OCI-LY1 (cell line): ENCODE measurements around the gene KHDC4.

Experiments
- H2AFZ ChIP-seq: fragments of 200-600 bp; sonication (generic), shearing (Covaris generic); 2 replicates; pipeline ENCODE4 v1.6.0; 2014; ENCODE audit warnings: antibody characterized with exemption, mild to moderate bottlenecking, low read length
- H3F3A ChIP-seq: fragments of 200-600 bp; sonication (generic), shearing (Covaris generic); 2 replicates; pipeline ENCODE4 v1.6.0; 2014; ENCODE audit warnings: mild to moderate bottlenecking, antibody characterized with exemption, low read length, moderate library complexity; ENCODE audit not compliant: insufficient read depth
- H3K27ac ChIP-seq: fragments of 200-600 bp; sonication (generic); 2 replicates; pipeline ENCODE4 v1.5.1; 2014; ENCODE audit warnings: low read length, mixed run types, mild to moderate bottlenecking, low read depth; ENCODE audit not compliant: poor library complexity, severe bottlenecking
- H3K27me3 ChIP-seq: fragments of 200-600 bp; sonication (generic); 2 replicates; pipeline ENCODE4 v1.6.0; 2014; ENCODE audit warnings: antibody characterized with exemption, mild to moderate bottlenecking, low read length, moderate library complexity; ENCODE audit not compliant: insufficient read depth
- H3K36me3 ChIP-seq: fragments of 200-600 bp; sonication (generic); 2 replicates; pipeline ENCODE4 v1.6.1; 2014; ENCODE audit warnings: mild to moderate bottlenecking, antibody characterized with exemption, low read length, moderate library complexity, mixed read lengths; ENCODE audit not compliant: insufficient read depth
- H3K4me1 ChIP-seq: fragments of 200-600 bp; sonication (generic); 2 replicates; pipeline ENCODE4 v1.5.1; 2014; ENCODE audit warnings: mild to moderate bottlenecking, low read length, moderate library complexity; ENCODE audit not compliant: insufficient read depth, severe bottlenecking
- H3K4me2 ChIP-seq: fragments of 200-600 bp; sonication (generic), shearing (Covaris generic); 2 replicates; pipeline ENCODE4 v1.6.1; 2014; ENCODE audit warnings: low read length
- H3K4me3 ChIP-seq: fragments of 200-600 bp; sonication (generic); 2 replicates; pipeline ENCODE4 v1.5.1; 2014; ENCODE audit warnings: low read length, low read depth, mild to moderate bottlenecking, mixed read lengths; ENCODE audit not compliant: poor library complexity, severe bottlenecking
- H3K79me2 ChIP-seq: fragments of 200-600 bp; shearing (Covaris generic); 2 replicates; pipeline ENCODE4 v1.6.1; 2016; ENCODE audit warnings: mixed run types, low read length, mixed read lengths; ENCODE audit not compliant: insufficient read depth
- H3K9ac ChIP-seq: fragments of 200-600 bp; sonication (generic), shearing (Covaris generic); 2 replicates; pipeline ENCODE4 v1.6.1; 2014; ENCODE audit warnings: mild to moderate bottlenecking, low read length, mixed read lengths
- H3K9me2 ChIP-seq: fragments of 200-600 bp; sonication (generic), shearing (Covaris generic); 2 replicates; pipeline ENCODE4 v1.6.1; 2014; ENCODE audit warnings: low read depth, mild to moderate bottlenecking, low read length, mixed read lengths
- H3K9me3 ChIP-seq: fragments of 200-600 bp; shearing (Covaris generic); 2 replicates; pipeline ENCODE4 v1.6.1; 2014; ENCODE audit warnings: low read length, mixed read lengths
- H4K20me1 ChIP-seq: fragments of 200-600 bp; sonication (generic), shearing (Covaris generic); 2 replicates; pipeline ENCODE4 v1.6.0; 2016; ENCODE audit warnings: mild to moderate bottlenecking, low read length; ENCODE audit not compliant: insufficient read depth
- CTCF ChIP-seq: fragments of 200-600 bp; sonication (generic), shearing (Covaris generic); IDR thresholded peaks from 2 replicates; pipeline ENCODE4 v1.5.1; 2017; ENCODE audit warnings: mild to moderate bottlenecking, antibody characterized with exemption, low read length, moderate library complexity, mixed read lengths
- EZH2 ChIP-seq: fragments of 200-600 bp; sonication (generic), shearing (Covaris generic); IDR thresholded peaks from 2 replicates; pipeline ENCODE4 v1.8.0; 2017; ENCODE audit warnings: borderline replicate concordance, mixed run types, mild to moderate bottlenecking, antibody characterized with exemption, low read length, moderate library complexity, mixed read lengths

The KHDC4 gene

DNA sequence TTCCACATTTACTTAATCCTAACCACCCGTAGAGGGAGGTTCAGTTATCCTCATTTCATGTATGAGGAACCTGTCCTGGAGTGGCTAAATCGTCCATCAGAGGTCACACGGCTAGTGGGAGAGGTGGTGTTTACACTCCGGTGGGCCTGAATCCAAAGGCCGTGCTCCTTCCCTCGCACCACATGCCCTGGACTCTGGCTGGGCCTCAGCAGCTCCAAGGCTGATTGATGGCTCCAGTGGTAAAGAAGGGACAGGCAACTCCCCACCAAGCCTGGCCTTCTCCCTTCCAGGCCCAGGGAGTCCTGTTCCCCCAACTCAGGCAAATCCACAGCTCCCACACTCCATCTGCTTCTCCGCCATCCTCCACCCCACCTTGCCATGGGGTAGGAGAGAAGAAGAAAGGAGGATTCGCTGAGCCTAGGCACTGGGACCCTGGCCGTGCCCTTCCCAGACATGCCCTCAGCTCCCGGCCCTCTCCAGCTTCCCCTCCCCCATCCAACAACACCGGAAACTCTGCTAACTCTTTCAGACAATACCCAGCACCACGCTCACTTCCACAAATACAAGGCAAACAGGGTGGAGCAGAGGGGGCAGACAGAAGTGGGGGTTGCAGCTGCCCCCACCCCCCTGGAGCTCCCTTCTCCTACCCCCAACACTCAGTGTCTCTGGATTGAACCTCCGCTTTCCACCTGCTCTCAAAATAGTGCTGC, 33.3 kb upstream of the KHDC4 start:
- no peak overlapping the region for H3K4me3 ChIP-seq
- no peak overlapping the region for H3K9ac ChIP-seq
- peaks cover 37% of the 10 kb centered on the region for H3K79me2 ChIP-seq
- H3K36me3 ChIP-seq: peaks cover 81% of the 10 kb centered on the region
- H3K4me1 ChIP-seq: peaks cover 35% of the 10 kb centered on the region
- H3K9me2 ChIP-seq: no peaks in the 10 kb centered on the region
- H3K4me2 ChIP-seq: no peak overlapping the region
- no peaks in the 10 kb centered on the region for H3K9me3 ChIP-seq
- H3F3A ChIP-seq: no peaks in the 10 kb centered on the region
- no peaks in the 10 kb centered on the region for H3K27me3 ChIP-seq
- H3K27ac ChIP-seq: no peak overlapping the region
- TF ChIP-seq EZH2: no peak
- TF ChIP-seq CTCF: no peak
- no peak overlapping the region for H2AFZ ChIP-seq
- no peaks in the 10 kb centered on the region for H4K20me1 ChIP-seq

DNA sequence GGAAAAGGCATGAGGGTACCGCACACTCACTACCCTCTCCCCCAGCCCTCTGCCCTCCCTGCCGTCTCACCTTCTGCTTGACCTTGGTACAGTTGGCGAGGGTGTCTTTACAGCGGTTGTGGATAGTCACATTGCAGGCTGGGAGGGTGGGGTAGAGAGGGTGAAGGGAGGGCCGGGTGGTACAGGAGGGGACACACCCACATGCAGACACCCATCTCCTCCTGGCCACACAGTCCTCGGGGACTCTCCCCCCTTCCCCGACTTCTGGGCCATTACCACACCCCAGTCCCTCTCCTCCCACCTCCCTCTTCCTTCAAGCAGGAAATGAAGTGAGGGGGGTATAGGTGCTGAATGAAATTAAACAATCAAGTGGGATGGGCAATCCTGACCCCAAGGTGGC, 32.5 kb upstream of the KHDC4 start:
- H3K4me3 ChIP-seq: no peak overlapping the region
- H3K27ac ChIP-seq: no peak overlapping the region
- H3K27me3 ChIP-seq: no peaks in the 10 kb centered on the region
- H3K9ac ChIP-seq: no peak overlapping the region
- no peak overlapping the region for H3K4me2 ChIP-seq
- no peaks in the 10 kb centered on the region for H4K20me1 ChIP-seq
- H3K9me2 ChIP-seq: no peaks in the 10 kb centered on the region
- peaks cover 29% of the 10 kb centered on the region for H3K79me2 ChIP-seq
- H3K36me3 ChIP-seq: peaks cover 83% of the 10 kb centered on the region
- H3K4me1 ChIP-seq: peaks cover 35% of the 10 kb centered on the region
- no peak overlapping the region for H2AFZ ChIP-seq
- no peaks in the 10 kb centered on the region for H3K9me3 ChIP-seq
- no peaks in the 10 kb centered on the region for H3F3A ChIP-seq
- TF ChIP-seq CTCF (no peak), EZH2 (no peak)

- Histone ChIP-seq H3K36me3 (peaks cover 88% of the 10 kb centered on the region), H3K9me3 (no peaks in the 10 kb centered on the region), H3K79me2 (peaks cover 24% of the 10 kb centered on the region), H4K20me1 (no peaks in the 10 kb centered on the region), H3K9ac (no peak overlapping the region), H3F3A (no peaks in the 10 kb centered on the region), H3K4me3 (no peak overlapping the region), H3K27ac (no peak overlapping the region), H3K27me3 (no peaks in the 10 kb centered on the region), H3K4me2 (no peak overlapping the region), H3K4me1 (peaks cover 35% of the 10 kb centered on the region), H2AFZ (no peak overlapping the region), H3K9me2 (no peaks in the 10 kb centered on the region)
- TF ChIP-seq CTCF (peak; percentile 36; the same call in 1 of the 2 replicates), EZH2 (no peak)
These were observed 31.9 kb upstream of the KHDC4 start for GRCh38 chr1:155966135-155966534.
